Astrocyte of the cerebellum (primary cell): Measurements from ENCODE around the gene FAM227A.

Source experiments
- DNase-seq: peaks from one replicate; pipeline ENCODE4 v3.0.0-alpha.2; 2011; ENCODE audit warnings: low read depth
- H3K4me3 ChIP-seq: 2 replicates; pipeline ENCODE4 v1.5.1; 2011; ENCODE audit warnings: mild to moderate bottlenecking, low read depth, low read length, moderate library complexity
- CTCF ChIP-seq: IDR thresholded peaks from 2 replicates; pipeline ENCODE4 v1.5.1; 2012; ENCODE audit warnings: low read length, low read depth, moderate library complexity, mild to moderate bottlenecking; ENCODE audit errors: missing control alignments
- in situ Hi-C: cut with HindIII; loops from 2 replicates; pipeline ENCODE4 v1.10.0; 2017; ENCODE audit warnings: low sequenced_read_pairs

Gene FAM227A

GRCh38 chr22:38569181-38569971 is 86.8 kb downstream of the FAM227A start:
- peak overlapping the region; percentile 45 for H3K4me3 ChIP-seq
- no peak for DNase-seq

GRCh38 chr22:38567531-38568285 is 88.5 kb downstream of the FAM227A start:
- H3K4me3 ChIP-seq, result no peak overlapping the region
- in situ Hi-C loops, result no loop called here
- no peak for TF ChIP-seq CTCF
- no peak for DNase-seq

More at GRCh38 chr22:38569181-38569971, 86.8 kb downstream of the FAM227A start:
- no peak for TF ChIP-seq CTCF
- in situ Hi-C loops, result no loop called here

- DNase-seq, result no peak
- no peak overlapping the region for H3K4me3 ChIP-seq
- TF ChIP-seq CTCF, result no peak
- in situ Hi-C loops, result no loop called here
Measured at GRCh38 chr22:38566726-38567504, 89.3 kb downstream of the FAM227A start.

- no peak for DNase-seq
- no peak overlapping the region for H3K4me3 ChIP-seq
- in situ Hi-C loops, result no loop called here
- no peak for TF ChIP-seq CTCF
Measured at GRCh38 chr22:38565441-38565840, 90.8 kb downstream of the FAM227A start.

GRCh38 chr22:38564669-38565068 is 91.5 kb downstream of the FAM227A start:
- H3K4me3 ChIP-seq, result no peak overlapping the region
- no peak for DNase-seq
- in situ Hi-C loops, result no loop called here
- no peak for TF ChIP-seq CTCF

- no peak for DNase-seq
- in situ Hi-C loops, result no loop called here
- no peak overlapping the region for H3K4me3 ChIP-seq
- no peak for TF ChIP-seq CTCF
Measured at GRCh38 chr22:38554281-38554680, 101.9 kb downstream of the FAM227A start.
